ENCODE results near the gene SOD2.
"Not testable (repeated sequence)": the region's sequence is repeated elsewhere in the genome, so short reads cannot be mapped to it uniquely, and the experiment has no call there.

SOD2 gene

GRCh38 chr6:159729598-159730331, 36.7 kb upstream of the SOD2 start:
- in situ Hi-C loops (cut with HindIII; ENCODE audit: low sequenced_read_pairs), result no loop called here
- TF ChIP-seq CTCF (IDR thresholded peaks at IDR 0.05; ENCODE audit: low read depth, low read length), result no peak
- DNase-seq (ENCODE audit: low read depth, low spot score), result peak; percentile 25
- peak overlapping the region; percentile 86 for H3K4me3 ChIP-seq (ENCODE audit: low read depth, low read length)

GRCh38 chr6:159728531-159728964, 35.5 kb upstream of the SOD2 start:
- in situ Hi-C loops (cut with HindIII; ENCODE audit: low sequenced_read_pairs), result no loop called here
- peak; percentile 16 for DNase-seq (ENCODE audit: low read depth, low spot score)
- no peak for TF ChIP-seq CTCF (IDR thresholded peaks at IDR 0.05; ENCODE audit: low read depth, low read length)
- H3K4me3 ChIP-seq (ENCODE audit: low read depth, low read length), result peak overlapping the region; percentile 86

GRCh38 chr6:159727717-159728445, 34.8 kb upstream of the SOD2 start:
- peak overlapping the region; percentile 86 for H3K4me3 ChIP-seq (ENCODE audit: low read depth, low read length)
- in situ Hi-C loops (cut with HindIII; ENCODE audit: low sequenced_read_pairs), result no loop called here
- no peak for TF ChIP-seq CTCF (IDR thresholded peaks at IDR 0.05; ENCODE audit: low read depth, low read length)
- DNase-seq (ENCODE audit: low read depth, low spot score), result peak; percentile 52

- peak; percentile 97 for DNase-seq (ENCODE audit: low read depth, low spot score)
- in situ Hi-C loops (cut with HindIII; ENCODE audit: low sequenced_read_pairs), result no loop called here
- H3K4me3 ChIP-seq (ENCODE audit: low read depth, low read length), result peak within 1 kb of the TSS; percentile 86
- no peak for TF ChIP-seq CTCF (IDR thresholded peaks at IDR 0.05; ENCODE audit: low read depth, low read length)
These were observed 34.1 kb upstream of the SOD2 start, which contains the start of gene WTAP for GRCh38 chr6:159726918-159727716. WTAP (plus strand) TSS chr6:159727506; CDS start chr6:159736266, 8,760 bp downstream.

GRCh38 chr6:159726255-159726917, 33.3 kb upstream of the SOD2 start:
- in situ Hi-C loops (cut with HindIII; ENCODE audit: low sequenced_read_pairs), result no loop called here
- DNase-seq (ENCODE audit: low read depth, low spot score), result no peak
- TF ChIP-seq CTCF (IDR thresholded peaks at IDR 0.05; ENCODE audit: low read depth, low read length), result no peak
- H3K4me3 ChIP-seq (ENCODE audit: low read depth, low read length), result peak overlapping the region; percentile 86

GRCh38 chr6:159725208-159725607, 32.2 kb upstream of the SOD2 start:
- H3K4me3 ChIP-seq (ENCODE audit: low read depth, low read length); in situ Hi-C loops (cut with HindIII; ENCODE audit: low sequenced_read_pairs); DNase-seq (ENCODE audit: low read depth, low spot score): not testable (repeated sequence)

All from astrocyte of the spinal cord (primary cell).